ENCODE data around the gene LCNL1. TPM values are rescaled to one million over a fixed set of nuclear protein-coding genes. Genes with fewer than 3 reads are reported as not detected.

LCNL1 gene
- total RNA-seq, 1 donor from 2014 or later: not detected

DNA sequence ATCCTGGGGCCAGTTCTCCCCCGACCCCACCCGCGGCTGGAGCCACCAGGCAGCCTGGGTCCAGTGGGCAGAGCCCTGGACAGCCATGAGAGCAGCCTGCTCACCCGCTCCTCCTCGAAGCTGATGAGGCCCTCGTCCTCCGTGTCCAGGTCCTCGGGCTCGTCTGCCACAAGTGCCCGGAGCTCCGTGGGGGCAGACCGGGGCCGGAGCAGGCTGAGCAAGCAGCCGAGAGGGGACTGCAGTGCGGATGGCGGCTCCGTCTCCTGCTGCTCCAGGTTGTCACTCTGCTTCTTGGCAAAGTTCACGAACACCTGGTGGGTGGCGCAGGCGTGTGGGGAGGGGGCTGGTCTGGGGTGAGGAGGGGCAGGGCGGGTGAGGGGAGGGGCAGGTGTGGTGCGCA, 25.5 kb downstream of the LCNL1 start:
- TF ChIP-seq, protein P1, sequence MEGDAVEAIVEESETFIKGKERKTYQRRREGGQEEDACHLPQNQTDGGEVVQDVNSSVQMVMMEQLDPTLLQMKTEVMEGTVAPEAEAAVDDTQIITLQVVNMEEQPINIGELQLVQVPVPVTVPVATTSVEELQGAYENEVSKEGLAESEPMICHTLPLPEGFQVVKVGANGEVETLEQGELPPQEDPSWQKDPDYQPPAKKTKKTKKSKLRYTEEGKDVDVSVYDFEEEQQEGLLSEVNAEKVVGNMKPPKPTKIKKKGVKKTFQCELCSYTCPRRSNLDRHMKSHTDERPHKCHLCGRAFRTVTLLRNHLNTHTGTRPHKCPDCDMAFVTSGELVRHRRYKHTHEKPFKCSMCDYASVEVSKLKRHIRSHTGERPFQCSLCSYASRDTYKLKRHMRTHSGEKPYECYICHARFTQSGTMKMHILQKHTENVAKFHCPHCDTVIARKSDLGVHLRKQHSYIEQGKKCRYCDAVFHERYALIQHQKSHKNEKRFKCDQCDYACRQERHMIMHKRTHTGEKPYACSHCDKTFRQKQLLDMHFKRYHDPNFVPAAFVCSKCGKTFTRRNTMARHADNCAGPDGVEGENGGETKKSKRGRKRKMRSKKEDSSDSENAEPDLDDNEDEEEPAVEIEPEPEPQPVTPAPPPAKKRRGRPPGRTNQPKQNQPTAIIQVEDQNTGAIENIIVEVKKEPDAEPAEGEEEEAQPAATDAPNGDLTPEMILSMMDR (conservative IDR thresholded peaks at IDR 0.05; ENCODE audit: low read depth, low read length): no peak
- H3K4me3 ChIP-seq (ENCODE audit: low read depth, low read length): no peak overlapping the region
- DNase-seq (ENCODE audit: low read depth): no peak

GRCh38 chr9:137009217-137009616, 26.4 kb downstream of the LCNL1 start:
- TF ChIP-seq, protein P1 (conservative IDR thresholded peaks at IDR 0.05; ENCODE audit: low read depth, low read length): no peak
- no peak for DNase-seq (ENCODE audit: low read depth)
- no peak overlapping the region for H3K4me3 ChIP-seq (ENCODE audit: low read depth, low read length)

DNA sequence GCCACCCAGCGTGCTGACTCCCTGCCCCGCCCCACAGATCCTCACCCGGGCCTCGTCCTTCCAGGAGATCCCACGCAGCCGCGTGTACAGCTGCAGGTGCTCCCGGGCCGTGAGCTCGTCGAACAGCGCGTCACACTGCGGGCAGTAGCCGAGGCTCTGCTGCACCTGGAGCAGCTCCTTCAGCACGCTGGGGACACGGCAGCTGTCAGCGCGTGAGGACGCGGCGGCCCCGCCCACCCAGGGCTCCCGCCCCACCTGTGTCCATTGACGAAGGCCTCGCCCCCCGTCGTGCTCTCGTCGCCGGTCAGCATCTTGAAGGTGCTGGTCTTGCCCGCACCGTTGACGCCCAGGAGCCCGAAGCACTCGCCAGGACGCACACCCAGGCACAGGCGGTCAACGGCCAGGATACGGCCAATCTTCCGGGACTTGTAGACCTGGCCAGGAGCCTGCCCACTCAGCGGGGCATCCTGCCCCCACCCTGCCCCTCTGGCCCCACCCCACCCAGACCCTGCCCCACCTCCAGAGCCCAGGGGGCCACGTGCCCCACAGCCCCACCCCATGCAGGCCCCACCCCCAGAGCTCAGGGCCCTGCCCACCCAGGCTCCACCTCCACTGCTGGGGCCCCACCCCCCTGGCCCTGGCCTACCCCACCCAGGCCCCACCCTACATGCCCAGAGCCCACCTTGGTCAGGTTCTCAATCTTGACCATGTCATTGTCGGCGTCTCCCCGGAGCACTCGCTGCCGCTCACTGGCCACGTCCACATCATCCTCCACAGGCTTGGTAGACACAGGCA, 27.3 kb downstream of the LCNL1 start:
- DNase-seq (ENCODE audit: low read depth): no peak
- TF ChIP-seq, protein P1 (conservative IDR thresholded peaks at IDR 0.05; ENCODE audit: low read depth, low read length): no peak
- H3K4me3 ChIP-seq (ENCODE audit: low read depth, low read length): no peak overlapping the region

DNA sequence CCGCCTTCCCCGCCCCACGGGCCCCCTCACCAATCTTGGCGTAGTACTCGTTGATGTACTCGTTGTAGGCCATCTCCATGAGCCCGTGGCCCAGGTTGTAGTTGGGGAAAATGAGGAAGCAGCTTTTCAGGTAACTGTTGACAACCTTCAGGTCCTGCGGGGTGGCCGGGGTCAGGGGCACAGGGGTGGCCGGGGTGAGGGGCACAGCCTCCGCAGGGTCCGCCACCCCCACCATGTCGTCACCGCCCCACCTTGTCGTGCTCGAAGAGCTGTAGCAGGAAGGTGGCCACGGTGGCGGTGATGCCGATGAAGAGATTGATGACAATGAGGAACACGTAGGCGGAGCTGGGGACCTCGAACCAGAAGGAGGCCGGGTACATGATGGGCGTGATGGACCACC, 28.4 kb downstream of the LCNL1 start:
- TF ChIP-seq, protein P1 (conservative IDR thresholded peaks at IDR 0.05; ENCODE audit: low read depth, low read length): no peak
- H3K4me3 ChIP-seq (ENCODE audit: low read depth, low read length): no peak overlapping the region
- no peak for DNase-seq (ENCODE audit: low read depth)

DNA sequence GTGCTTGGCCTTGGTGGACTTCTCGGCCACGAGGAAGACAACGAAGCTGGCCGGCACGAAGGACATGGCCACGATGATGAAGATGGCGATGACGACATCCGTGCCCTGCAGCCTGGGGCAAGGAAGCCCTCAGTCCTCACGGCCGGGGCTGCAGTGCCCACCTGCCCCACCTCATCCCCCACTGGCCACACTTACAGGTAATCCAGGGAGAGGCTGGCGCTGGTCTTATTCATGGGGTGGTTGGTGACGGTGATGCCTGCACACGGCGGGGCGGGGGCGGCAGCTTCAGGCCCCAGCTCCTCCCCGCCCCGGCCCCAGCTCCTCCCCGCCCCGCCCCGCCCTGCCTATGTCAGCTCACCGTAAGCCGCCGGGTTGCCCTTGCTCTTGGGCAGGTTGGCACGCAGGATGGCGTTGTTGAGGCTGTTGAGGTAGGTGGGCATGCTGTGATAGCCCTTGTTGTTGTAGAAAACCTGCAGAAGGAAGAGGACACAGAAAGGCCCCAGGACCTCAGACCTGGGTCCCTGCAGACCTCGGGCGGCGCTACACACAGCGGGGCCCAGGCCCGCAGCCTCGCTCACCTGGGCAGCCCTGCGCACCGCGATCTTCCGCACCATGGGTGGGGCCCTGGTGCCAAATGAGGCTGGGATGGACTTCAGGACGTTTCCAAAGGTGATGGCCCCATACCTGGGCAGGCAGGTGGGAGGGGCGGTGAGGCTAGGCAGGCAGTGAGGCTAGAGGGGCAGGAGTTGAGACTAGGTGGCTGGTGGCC, 29.3 kb downstream of the LCNL1 start:
- TF ChIP-seq, protein P1 (conservative IDR thresholded peaks at IDR 0.05; ENCODE audit: low read depth, low read length): no peak
- DNase-seq (ENCODE audit: low read depth): no peak
- no peak overlapping the region for H3K4me3 ChIP-seq (ENCODE audit: low read depth, low read length)

DNA sequence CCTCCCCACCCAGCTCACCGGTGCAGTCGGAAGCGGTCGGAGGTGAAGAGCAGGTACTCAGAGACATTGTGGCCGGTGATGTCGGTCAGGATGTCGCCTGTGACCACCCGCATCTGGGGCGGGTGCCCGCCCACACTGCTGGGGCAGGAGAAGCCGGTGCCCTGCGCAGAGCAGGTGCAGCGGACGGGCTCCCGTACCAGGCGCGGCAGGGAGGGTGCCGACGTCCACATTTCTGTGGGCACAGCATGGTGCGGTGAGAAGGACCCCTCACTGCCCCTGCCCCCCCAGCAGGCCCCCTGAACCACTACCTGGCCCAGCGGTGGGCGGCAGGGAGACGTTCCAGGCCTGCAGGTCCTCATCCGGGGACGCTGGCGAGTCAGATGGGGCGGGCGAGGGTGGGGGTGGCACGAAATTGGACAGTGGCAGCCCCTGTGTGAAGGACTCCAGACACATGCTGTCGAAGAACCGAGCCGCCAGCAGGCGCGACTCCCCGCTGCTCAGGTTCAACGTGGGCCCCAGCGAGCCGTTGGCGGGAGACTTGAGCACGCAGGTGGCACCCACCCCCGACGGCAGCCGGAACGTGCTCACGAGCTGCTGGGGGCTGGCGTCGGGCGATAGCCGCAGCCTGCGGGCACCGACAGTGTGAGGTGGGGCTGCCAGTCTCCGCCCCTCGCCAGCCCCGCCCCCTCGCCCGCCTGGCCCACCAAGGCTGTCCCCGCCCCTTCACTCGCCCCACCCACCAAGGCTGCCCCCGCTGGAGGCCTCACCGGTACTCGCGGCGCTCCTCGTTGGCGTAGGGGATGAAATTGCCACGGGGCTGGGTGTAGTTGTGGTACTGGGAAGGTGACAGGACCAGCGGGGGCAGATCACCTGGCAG, 30.1 kb downstream of the LCNL1 start:
- TF ChIP-seq, protein P1 (conservative IDR thresholded peaks at IDR 0.05; ENCODE audit: low read depth, low read length): no peak
- no peak overlapping the region for H3K4me3 ChIP-seq (ENCODE audit: low read depth, low read length)
- DNase-seq (ENCODE audit: low read depth): no peak

Data from epithelial cell of proximal tubule (primary cell).